CD4-positive, alpha-beta T cell treated with Interferon alpha-2 for 1 hour (primary cell): Measurements from ENCODE around the gene SEZ6L.

Experiments
- DNase-seq, 2 donors: peaks; one replicate each; pipeline ENCODE4 v3.0.0-alpha.2; 2020 to 2022

Gene SEZ6L

GRCh38 chr22:26169315-26170111 lies at the start of gene SEZ6L:
Gene SEZ6L (plus strand): TSS chr22:26169462. CDS start chr22:26169670, 208 bp downstream.
- no peak for DNase-seq

GRCh38 chr22:26122920-26123468 lies 46.3 kb upstream of the SEZ6L start:
- peak in 1 of 2 donors; percentile 2 for DNase-seq

GRCh38 chr22:26124991-26125725 lies 44.1 kb upstream of the SEZ6L start:
- no peak for DNase-seq

GRCh38 chr22:26127126-26127525 lies 42.1 kb upstream of the SEZ6L start:
- no peak for DNase-seq

- no peak for DNase-seq
Measured at GRCh38 chr22:26127556-26127955, 41.7 kb upstream of the SEZ6L start.

GRCh38 chr22:26131589-26132154 lies 37.6 kb upstream of the SEZ6L start:
- DNase-seq = no peak

GRCh38 chr22:26134654-26135330 lies 34.5 kb upstream of the SEZ6L start:
- no peak for DNase-seq

- no peak for DNase-seq
Measured at GRCh38 chr22:26135806-26136205, 33.5 kb upstream of the SEZ6L start.

GRCh38 chr22:26139310-26139709 lies 30.0 kb upstream of the SEZ6L start:
- DNase-seq = no peak

- no peak for DNase-seq
Measured at GRCh38 chr22:26141831-26142230, 27.4 kb upstream of the SEZ6L start.

GRCh38 chr22:26143806-26144325 lies 25.4 kb upstream of the SEZ6L start:
- no peak for DNase-seq

- no peak for DNase-seq
Measured at GRCh38 chr22:26159886-26160285, 9.4 kb upstream of the SEZ6L start.

GRCh38 chr22:26161746-26162145 lies 7.5 kb upstream of the SEZ6L start:
- no peak for DNase-seq

GRCh38 chr22:26162926-26163325 lies 6.3 kb upstream of the SEZ6L start:
- no peak for DNase-seq

- no peak for DNase-seq
Measured at GRCh38 chr22:26164174-26164573, 5.1 kb upstream of the SEZ6L start.

GRCh38 chr22:26168330-26168851 lies 871 bp upstream of the SEZ6L start:
- DNase-seq = no peak

GRCh38 chr22:26168939-26169314 lies 335 bp upstream of the SEZ6L start:
- DNase-seq = no peak

GRCh38 chr22:26170112-26170492 lies 840 bp downstream of the SEZ6L start:
- no peak for DNase-seq

- DNase-seq = no peak
Measured at GRCh38 chr22:26170795-26171580, 1.7 kb downstream of the SEZ6L start.

- peak in 1 of 2 donors; percentile 11 for DNase-seq
Measured at GRCh38 chr22:26172389-26172990, 3.2 kb downstream of the SEZ6L start.

- no peak for DNase-seq
Measured at GRCh38 chr22:26174280-26174679, 5.0 kb downstream of the SEZ6L start.
